Placental pericyte (primary cell): Measurements from ENCODE around the gene MED7. TPM values are rescaled to one million over a fixed set of nuclear protein-coding genes. Genes with fewer than 3 reads are reported as not detected.

Experiments
- total RNA-seq: library from RNA; depleted of rRNA; stranded (reverse); fragments of >200 nt; gene quantifications from 2 replicates; pipeline ENCODE4 v1.2.3, GENCODE V29; 2012

The MED7 gene
- 8.3 and 9.9 TPM in 2 replicates for total RNA-seq

GRCh38 chr5:157142317-157143126 lies at the start of gene MED7:
MED7 (minus strand) TSS chr5:157142865; CDS start chr5:157139431, 3,434 bp downstream.

GRCh38 chr5:157180374-157181264 lies 38.0 kb upstream of the MED7 start, which contains the start of gene ITK:
ITK (plus strand) TSS chr5:157180840; CDS start chr5:157180978, 138 bp downstream.

GRCh38 chr5:157166214-157167213 lies 23.8 kb upstream of the MED7 start, which contains the start of gene GARIN3:
GARIN3 (minus strand) TSS chr5:157166264; CDS start chr5:157166168, 96 bp downstream.

GRCh38 chr5:157108976-157109375 lies 33.7 kb downstream of the MED7 start, which contains the start of gene HAVCR2:
HAVCR2 (minus strand) TSS chr5:157109044; CDS start chr5:157108983, 61 bp downstream.

Other genes starting within 250 kb of the MED7 start
- not detected in 2 replicates for gene TIMD4, start 179.6 kb downstream of the MED7 start, total RNA-seq
- gene HAVCR1, start 83.7 kb downstream of the MED7 start, total RNA-seq: 0.88 TPM in 1 of 2 replicates, not detected in the other
- 0.22 TPM in 1 of 2 replicates, not detected in the other for gene HAVCR2, start 33.8 kb downstream of the MED7 start, total RNA-seq
- gene GARIN3, start 23.4 kb upstream of the MED7 start, total RNA-seq: not detected in 2 replicates
- not detected in 2 replicates for gene ITK, start 38.0 kb upstream of the MED7 start, total RNA-seq
- 15.3 and 23.9 TPM in 2 replicates for gene CYFIP2, start 123.3 kb upstream of the MED7 start, total RNA-seq